ENCODE data around the gene SLC17A1.

SLC17A1 gene

DNA sequence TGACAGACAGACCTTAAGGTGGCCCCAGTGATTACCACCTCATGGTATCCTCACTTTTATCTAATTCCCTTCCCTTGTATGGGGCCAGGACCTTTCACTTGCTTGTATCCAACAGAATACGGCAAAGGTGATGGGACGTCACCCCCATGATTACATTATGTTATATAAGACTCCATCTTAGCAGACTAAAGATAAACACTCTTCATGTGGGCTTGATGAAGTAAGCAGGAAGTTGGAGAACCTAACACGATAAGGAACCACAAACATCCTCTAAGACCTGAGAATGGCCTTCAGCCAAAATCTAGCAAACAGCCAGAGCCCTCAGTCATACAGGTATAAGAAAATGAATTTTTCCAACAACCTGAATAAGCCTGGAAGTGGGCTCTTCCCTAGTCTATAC, 34.2 kb upstream of the SLC17A1 start:
- Mint-ChIP-seq H3K4me1 (no peaks in the 10 kb centered on the region), H3K36me3 (ENCODE audit: low read depth) (no peaks in the 10 kb centered on the region), H3K27ac (no peak overlapping the region), H3K4me3 (no peak overlapping the region), H3K27me3 (ENCODE audit: low read depth, poor library complexity) (no peaks in the 10 kb centered on the region), H3K9me3 (no peaks in the 10 kb centered on the region)
- no peak for DNase-seq
- TF ChIP-seq CTCF (IDR thresholded peaks at IDR 0.05), result no peak

DNA sequence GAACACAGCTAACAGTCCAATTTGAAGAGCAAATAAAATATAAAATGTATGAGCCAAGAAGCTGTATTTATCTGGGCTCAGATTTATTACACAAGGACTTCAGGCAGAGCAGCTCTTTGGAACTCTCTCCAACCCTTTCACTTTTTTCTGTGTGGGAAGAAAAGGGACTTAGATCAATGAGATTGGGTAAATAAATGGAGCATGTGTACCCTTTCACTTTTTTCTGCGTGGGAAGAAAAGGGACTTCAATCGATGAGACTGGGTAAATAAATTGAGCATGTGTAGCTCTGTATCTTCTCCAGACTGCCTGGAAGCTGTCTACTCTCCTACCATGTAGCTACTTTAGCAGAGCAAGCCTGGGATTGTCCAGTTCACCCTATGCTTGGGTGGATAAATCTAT, 31.5 kb upstream of the SLC17A1 start:
- TF ChIP-seq CTCF (IDR thresholded peaks at IDR 0.05), result no peak
- H3K27ac Mint-ChIP-seq, result no peak overlapping the region
- no peaks in the 10 kb centered on the region for H3K27me3 Mint-ChIP-seq (ENCODE audit: low read depth, poor library complexity)
- no peak overlapping the region for H3K4me3 Mint-ChIP-seq
- H3K9me3 Mint-ChIP-seq, result no peaks in the 10 kb centered on the region
- H3K36me3 Mint-ChIP-seq (ENCODE audit: low read depth), result no peaks in the 10 kb centered on the region
- no peak for DNase-seq
- no peaks in the 10 kb centered on the region for H3K4me1 Mint-ChIP-seq

GRCh38 chr6:25862199-25862598, 30.3 kb upstream of the SLC17A1 start:
- Mint-ChIP-seq H3K36me3 (ENCODE audit: low read depth) (no peaks in the 10 kb centered on the region), H3K27me3 (ENCODE audit: low read depth, poor library complexity) (peaks cover 4% of the 10 kb centered on the region), H3K4me3 (no peak overlapping the region), H3K9me3 (no peaks in the 10 kb centered on the region), H3K27ac (no peak overlapping the region), H3K4me1 (no peaks in the 10 kb centered on the region)
- TF ChIP-seq CTCF (IDR thresholded peaks at IDR 0.05), result no peak
- no peak for DNase-seq

DNA sequence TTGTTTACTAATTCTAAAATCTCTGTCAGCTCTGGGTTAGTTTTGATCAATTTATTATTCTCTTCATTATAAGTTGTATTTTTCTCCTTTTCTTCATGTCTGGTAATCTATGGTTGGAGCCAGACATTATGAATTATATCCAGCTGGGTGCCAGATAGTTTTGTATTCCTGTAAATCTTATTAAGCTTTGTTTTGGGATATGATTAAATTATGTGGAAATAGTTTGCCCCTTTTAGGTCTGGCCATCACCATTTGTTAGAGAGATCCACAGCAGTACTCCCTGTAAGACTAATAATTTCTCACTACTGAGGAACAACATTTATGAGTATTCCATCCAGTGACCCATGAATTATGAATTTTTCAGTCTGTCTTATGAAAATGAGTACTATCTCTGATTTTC, 20.9 kb upstream of the SLC17A1 start:
- H3K4me3 Mint-ChIP-seq, result no peak overlapping the region

GRCh38 chr6:25851961-25852360, 20.1 kb upstream of the SLC17A1 start:
- Mint-ChIP-seq H3K27ac (no peak overlapping the region), H3K9me3 (no peaks in the 10 kb centered on the region), H3K36me3 (ENCODE audit: low read depth) (no peaks in the 10 kb centered on the region), H3K27me3 (ENCODE audit: low read depth, poor library complexity) (no peaks in the 10 kb centered on the region), H3K4me1 (no peaks in the 10 kb centered on the region), H3K4me3 (no peak overlapping the region)
- no peak for TF ChIP-seq CTCF (IDR thresholded peaks at IDR 0.05)
- DNase-seq, result no peak

More for the DNA sequence above, 20.9 kb upstream of the SLC17A1 start:
- H3K36me3 Mint-ChIP-seq (ENCODE audit: low read depth), result no peaks in the 10 kb centered on the region
- H3K27ac Mint-ChIP-seq, result no peak overlapping the region
- no peaks in the 10 kb centered on the region for H3K27me3 Mint-ChIP-seq (ENCODE audit: low read depth, poor library complexity)
- no peak for TF ChIP-seq CTCF (IDR thresholded peaks at IDR 0.05)
- H3K4me1 Mint-ChIP-seq, result no peaks in the 10 kb centered on the region
- no peaks in the 10 kb centered on the region for H3K9me3 Mint-ChIP-seq
- no peak for DNase-seq

- Mint-ChIP-seq H3K27ac (no peak overlapping the region), H3K36me3 (ENCODE audit: low read depth) (no peaks in the 10 kb centered on the region), H3K4me3 (no peak overlapping the region), H3K4me1 (no peaks in the 10 kb centered on the region), H3K27me3 (ENCODE audit: low read depth, poor library complexity) (no peaks in the 10 kb centered on the region), H3K9me3 (no peaks in the 10 kb centered on the region)
- no peak for TF ChIP-seq CTCF (IDR thresholded peaks at IDR 0.05)
- no peak for DNase-seq
Measured at GRCh38 chr6:25844518-25844917, 12.7 kb upstream of the SLC17A1 start.
